Measurements from ENCODE around the gene HBQ1. TPM values are rescaled to one million over a fixed set of nuclear protein-coding genes. Genes with fewer than 3 reads are reported as not detected.
A peak's percentile ranks its signal among the peaks of the same experiment; 100 is the strongest.
"Not testable (repeated sequence)": the region's sequence is repeated elsewhere in the genome, so short reads cannot be mapped to it uniquely, and the experiment has no call there.

The HBQ1 gene
- total and polyA plus RNA-seq, 2 donors: 0.30 to 1.9 TPM

- Histone ChIP-seq H3K9me3 (ENCODE audit: control insufficient read depth in 2 of 2, insufficient read depth in 1 of 2, low read length in 1 of 2) (no peaks in the 10 kb centered on the region), H3K27me3 (ENCODE audit: control insufficient read depth in 2 of 2, insufficient read depth in 1 of 2, low read length in 1 of 2) (peaks cover 3 to 19% of the 10 kb centered on the region in 2 donors), H3K27ac (ENCODE audit: low read depth in 1 of 2, low read length in 1 of 2) (peak overlapping the region in 1 of 2 donors; percentile 28), H3K36me3 (ENCODE audit: control insufficient read depth in 2 of 2, insufficient read depth in 2 of 2, low read length in 1 of 2) (no peaks in the 10 kb centered on the region), H3K4me1 (ENCODE audit: control insufficient read depth in 2 of 2, insufficient read depth in 2 of 2, low read length in 2 of 2) (peaks cover 0 to 3% of the 10 kb centered on the region in 2 donors), H3K4me3 (ENCODE audit: low read length in 2 of 2) (no peak overlapping the region)
- DNase-seq (ENCODE audit: low read depth in 6 of 9, low spot score in 9 of 9): no peak
- WGBS: 84% methylated on average over 6 of the region's 6 CpGs
Measured at GRCh38 chr16:143456-143855, 36.8 kb upstream of the HBQ1 start.

GRCh38 chr16:144797-145252 lies 35.4 kb upstream of the HBQ1 start:
- Histone ChIP-seq H3K27ac (ENCODE audit: low read depth in 1 of 2, low read length in 1 of 2) (no peak overlapping the region), H3K27me3 (ENCODE audit: control insufficient read depth in 2 of 2, insufficient read depth in 1 of 2, low read length in 1 of 2) (peaks cover 4 to 29% of the 10 kb centered on the region in 2 donors), H3K9me3 (ENCODE audit: control insufficient read depth in 2 of 2, insufficient read depth in 1 of 2, low read length in 1 of 2) (no peaks in the 10 kb centered on the region), H3K4me3 (ENCODE audit: low read length in 2 of 2) (no peak overlapping the region), H3K36me3 (ENCODE audit: control insufficient read depth in 2 of 2, insufficient read depth in 2 of 2, low read length in 1 of 2) (no peaks in the 10 kb centered on the region), H3K4me1 (ENCODE audit: control insufficient read depth in 2 of 2, insufficient read depth in 2 of 2, low read length in 2 of 2) (no peaks in the 10 kb centered on the region)
- 94% methylated on average over 14 of the region's 14 CpGs for WGBS
- no peak for DNase-seq (ENCODE audit: low read depth in 6 of 9, low spot score in 9 of 9)

- Histone ChIP-seq H3K36me3 (ENCODE audit: control insufficient read depth in 2 of 2, insufficient read depth in 2 of 2, low read length in 1 of 2) (no peaks in the 10 kb centered on the region), H3K4me1 (ENCODE audit: control insufficient read depth in 2 of 2, insufficient read depth in 2 of 2, low read length in 2 of 2) (no peaks in the 10 kb centered on the region), H3K27me3 (ENCODE audit: control insufficient read depth in 2 of 2, insufficient read depth in 1 of 2, low read length in 1 of 2) (peaks cover 2 to 33% of the 10 kb centered on the region in 2 donors), H3K9me3 (ENCODE audit: control insufficient read depth in 2 of 2, insufficient read depth in 1 of 2, low read length in 1 of 2) (no peaks in the 10 kb centered on the region), H3K4me3 (ENCODE audit: low read length in 2 of 2) (no peak overlapping the region), H3K27ac (ENCODE audit: low read depth in 1 of 2, low read length in 1 of 2) (no peak overlapping the region)
- 91% methylated on average over 2 of the region's 2 CpGs for WGBS
- DNase-seq (ENCODE audit: low read depth in 6 of 9, low spot score in 9 of 9): no peak
Measured at GRCh38 chr16:146646-147045, 33.6 kb upstream of the HBQ1 start.

DNA sequence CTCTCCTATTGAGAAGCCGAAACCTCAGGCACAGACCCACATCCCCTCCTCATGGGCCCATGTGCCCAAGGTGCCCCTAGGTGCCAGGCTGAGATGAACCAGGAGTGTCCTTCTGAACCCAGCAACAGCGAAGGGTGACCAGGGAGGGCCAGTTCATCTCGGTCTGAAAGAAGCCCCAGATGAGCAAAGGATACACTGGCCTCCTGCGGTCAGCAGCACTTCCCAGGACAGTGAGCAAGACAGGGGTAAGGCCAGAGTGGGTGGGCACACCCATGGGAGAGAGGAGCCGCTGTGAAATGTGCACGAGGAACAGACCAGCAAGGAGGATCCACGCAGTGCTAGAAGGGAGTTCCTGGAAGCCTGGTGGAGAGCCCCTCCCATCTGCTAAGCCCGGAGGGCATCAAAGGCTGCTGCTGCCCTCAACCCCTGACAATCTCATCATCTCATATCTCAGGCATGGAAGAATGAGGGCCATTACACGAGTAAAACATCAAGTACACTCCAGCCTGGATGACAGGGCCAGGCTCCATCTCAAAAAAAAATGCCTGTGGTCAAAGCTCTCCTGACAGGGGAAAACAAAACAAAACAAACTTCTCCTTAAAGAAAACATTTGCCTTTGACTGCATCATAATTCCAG lies 31.1 kb upstream of the HBQ1 start:
- 63% methylated on average over 9 of the region's 9 CpGs for WGBS
- no peak for DNase-seq (ENCODE audit: low read depth in 6 of 9, low spot score in 9 of 9)
- Histone ChIP-seq H3K27me3 (ENCODE audit: control insufficient read depth in 2 of 2, insufficient read depth in 1 of 2, low read length in 1 of 2) (peaks cover 4 to 39% of the 10 kb centered on the region in 2 donors), H3K9me3 (ENCODE audit: control insufficient read depth in 2 of 2, insufficient read depth in 1 of 2, low read length in 1 of 2) (no peaks in the 10 kb centered on the region), H3K4me3 (ENCODE audit: low read length in 2 of 2) (no peak overlapping the region), H3K36me3 (ENCODE audit: control insufficient read depth in 2 of 2, insufficient read depth in 2 of 2, low read length in 1 of 2) (no peaks in the 10 kb centered on the region), H3K4me1 (ENCODE audit: control insufficient read depth in 2 of 2, insufficient read depth in 2 of 2, low read length in 2 of 2) (peaks cover 0 to under 1% of the 10 kb centered on the region in 2 donors), H3K27ac (ENCODE audit: low read depth in 1 of 2, low read length in 1 of 2) (no peak overlapping the region)

DNA sequence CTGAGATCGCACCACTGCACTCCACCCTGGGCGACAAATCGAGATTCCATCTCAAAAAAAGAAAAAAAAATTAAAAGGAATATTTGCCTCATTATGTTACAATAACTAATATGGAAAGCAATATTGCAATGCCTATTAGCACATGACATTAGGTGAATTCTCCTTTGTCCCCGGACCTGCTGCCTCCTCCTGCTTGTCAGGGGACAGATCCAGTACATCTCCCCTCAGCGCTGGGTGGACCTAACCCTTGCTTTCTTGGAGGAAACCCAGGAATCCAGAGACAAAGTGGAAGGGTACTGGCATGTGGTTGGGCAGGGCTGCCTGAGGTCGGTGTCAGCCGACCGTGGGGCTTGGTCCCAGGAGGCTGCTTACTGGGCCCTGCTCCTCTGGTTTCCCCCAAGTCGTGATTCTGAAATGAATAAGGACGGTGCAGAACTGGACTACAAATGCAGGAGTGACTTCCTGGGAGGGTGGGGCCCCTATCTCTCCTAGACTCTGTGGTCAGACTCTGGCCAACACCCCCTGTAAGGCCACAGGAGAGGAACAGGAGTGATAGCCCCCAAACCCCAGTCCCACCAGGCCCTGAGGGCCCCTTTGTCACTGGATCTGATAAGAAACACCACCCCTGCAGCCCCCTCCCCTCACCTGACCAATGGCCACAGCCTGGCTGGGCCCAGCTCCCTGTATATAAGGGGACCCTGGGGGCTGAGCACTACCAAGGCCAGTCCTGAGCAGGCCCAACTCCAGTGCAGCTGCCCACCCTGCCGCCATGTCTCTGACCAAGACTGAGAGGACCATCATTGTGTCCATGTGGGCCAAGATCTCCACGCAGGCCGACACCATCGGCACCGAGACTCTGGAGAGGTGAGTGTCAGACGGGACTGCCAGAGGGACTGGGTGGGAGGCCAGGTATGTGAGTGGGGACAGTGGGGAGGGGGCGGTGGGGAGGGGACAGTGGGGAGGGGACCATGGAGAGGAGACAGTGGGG lies 27.8 kb upstream of the HBQ1 start, which contains the start of gene HBZ:
TSS of gene HBZ (plus strand) at position 504 of the 988 bp plus-strand sequence. CDS start at position 770, 266 bp downstream.
- no peak within 1 kb of the TSS for H3K4me3 ChIP-seq (ENCODE audit: low read length in 2 of 2)
- H3K36me3 ChIP-seq (ENCODE audit: control insufficient read depth in 2 of 2, insufficient read depth in 2 of 2, low read length in 1 of 2): no peaks in the 10 kb centered on the region
- peaks cover 23 to 65% of the 10 kb centered on the region in 2 donors for H3K27me3 ChIP-seq (ENCODE audit: control insufficient read depth in 2 of 2, insufficient read depth in 1 of 2, low read length in 1 of 2)
- 91% methylated on average over 17 of the region's 17 CpGs for WGBS
- H3K9me3 ChIP-seq (ENCODE audit: control insufficient read depth in 2 of 2, insufficient read depth in 1 of 2, low read length in 1 of 2): no peaks in the 10 kb centered on the region
- DNase-seq (ENCODE audit: low read depth in 6 of 9, low spot score in 9 of 9): no peak
- peaks cover 0 to 10% of the 10 kb centered on the region in 2 donors for H3K4me1 ChIP-seq (ENCODE audit: control insufficient read depth in 2 of 2, insufficient read depth in 2 of 2, low read length in 2 of 2)
- H3K27ac ChIP-seq (ENCODE audit: low read depth in 1 of 2, low read length in 1 of 2): no peak within 1 kb of the TSS

DNA sequence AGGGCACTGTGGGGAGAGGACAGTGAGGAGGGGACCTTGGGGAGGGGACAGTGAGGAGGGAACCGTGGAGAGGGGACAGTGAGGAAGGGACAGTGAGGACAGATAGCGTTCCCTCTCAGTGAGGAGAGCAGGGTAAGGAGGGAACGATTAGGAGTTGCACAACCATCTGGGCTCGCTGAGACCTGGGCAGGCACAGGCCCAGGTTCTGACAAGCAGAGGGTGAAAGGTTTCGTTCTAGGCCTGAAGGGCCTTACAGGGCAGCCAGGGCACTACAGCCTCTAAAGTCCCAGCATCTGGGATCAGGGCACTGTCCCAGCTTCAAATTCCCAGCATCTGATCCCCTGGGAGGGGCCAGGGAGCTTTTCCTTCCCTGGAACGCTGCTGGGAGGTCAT lies 27.1 kb upstream of the HBQ1 start:
- H3K27me3 ChIP-seq (ENCODE audit: control insufficient read depth in 2 of 2, insufficient read depth in 1 of 2, low read length in 1 of 2): peaks cover 23 to 70% of the 10 kb centered on the region in 2 donors
- not testable (repeated sequence) for H3K27ac ChIP-seq (ENCODE audit: low read depth in 1 of 2, low read length in 1 of 2); H3K9me3 ChIP-seq (ENCODE audit: control insufficient read depth in 2 of 2, insufficient read depth in 1 of 2, low read length in 1 of 2); DNase-seq (ENCODE audit: low read depth in 6 of 9, low spot score in 9 of 9); H3K4me3 ChIP-seq (ENCODE audit: low read length in 2 of 2); H3K4me1 ChIP-seq (ENCODE audit: control insufficient read depth in 2 of 2, insufficient read depth in 2 of 2, low read length in 2 of 2); H3K36me3 ChIP-seq (ENCODE audit: control insufficient read depth in 2 of 2, insufficient read depth in 2 of 2, low read length in 1 of 2)
- 71% methylated on average over 4 of the region's 6 CpGs for WGBS

DNA sequence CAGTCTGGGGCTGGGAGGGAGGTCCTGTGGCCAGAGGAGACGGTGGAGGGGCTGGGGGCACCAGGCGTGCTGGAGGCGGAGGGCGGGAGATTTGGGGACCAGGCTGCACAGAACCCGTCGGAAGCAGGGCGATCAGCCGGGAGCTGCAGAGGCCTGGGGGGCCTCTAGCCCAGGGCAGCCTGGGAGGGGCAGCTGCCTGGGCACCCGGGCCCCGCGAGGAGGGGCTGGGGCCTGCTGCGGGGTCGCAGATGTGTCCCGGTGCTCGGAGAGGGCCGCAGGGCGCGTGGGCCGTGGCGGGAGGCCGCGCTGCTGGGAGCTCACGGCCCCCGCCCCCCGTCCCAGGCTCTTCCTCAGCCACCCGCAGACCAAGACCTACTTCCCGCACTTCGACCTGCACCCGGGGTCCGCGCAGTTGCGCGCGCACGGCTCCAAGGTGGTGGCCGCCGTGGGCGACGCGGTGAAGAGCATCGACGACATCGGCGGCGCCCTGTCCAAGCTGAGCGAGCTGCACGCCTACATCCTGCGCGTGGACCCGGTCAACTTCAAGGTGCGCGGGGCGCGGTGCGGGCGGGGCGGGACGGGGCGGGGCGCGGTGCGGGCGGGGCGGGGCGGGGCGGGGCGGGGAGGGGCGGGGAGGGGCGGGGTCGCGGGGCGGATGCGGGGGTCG lies 26.6 kb upstream of the HBQ1 start:
- H3K27me3 ChIP-seq (ENCODE audit: control insufficient read depth in 2 of 2, insufficient read depth in 1 of 2, low read length in 1 of 2): peaks cover 24 to 72% of the 10 kb centered on the region in 2 donors
- not testable (repeated sequence) for H3K36me3 ChIP-seq (ENCODE audit: control insufficient read depth in 2 of 2, insufficient read depth in 2 of 2, low read length in 1 of 2); H3K27ac ChIP-seq (ENCODE audit: low read depth in 1 of 2, low read length in 1 of 2); DNase-seq (ENCODE audit: low read depth in 6 of 9, low spot score in 9 of 9); H3K4me1 ChIP-seq (ENCODE audit: control insufficient read depth in 2 of 2, insufficient read depth in 2 of 2, low read length in 2 of 2); H3K4me3 ChIP-seq (ENCODE audit: low read length in 2 of 2); H3K9me3 ChIP-seq (ENCODE audit: control insufficient read depth in 2 of 2, insufficient read depth in 1 of 2, low read length in 1 of 2)
- WGBS: 5% methylated on average over 4 of the region's 74 CpGs

GRCh38 chr16:154217-155030 lies 25.8 kb upstream of the HBQ1 start:
- H3K36me3 ChIP-seq (ENCODE audit: control insufficient read depth in 2 of 2, insufficient read depth in 2 of 2, low read length in 1 of 2): no peaks in the 10 kb centered on the region
- DNase-seq (ENCODE audit: low read depth in 6 of 9, low spot score in 9 of 9): peak in 1 of 9 donors; percentile 19
- no peaks in the 10 kb centered on the region for H3K9me3 ChIP-seq (ENCODE audit: control insufficient read depth in 2 of 2, insufficient read depth in 1 of 2, low read length in 1 of 2)
- no peak overlapping the region for H3K27ac ChIP-seq (ENCODE audit: low read depth in 1 of 2, low read length in 1 of 2)
- peaks cover 0 to 10% of the 10 kb centered on the region in 2 donors for H3K4me1 ChIP-seq (ENCODE audit: control insufficient read depth in 2 of 2, insufficient read depth in 2 of 2, low read length in 2 of 2)
- H3K4me3 ChIP-seq (ENCODE audit: low read length in 2 of 2): peak overlapping the region in 1 of 2 donors; percentile 51
- H3K27me3 ChIP-seq (ENCODE audit: control insufficient read depth in 2 of 2, insufficient read depth in 1 of 2, low read length in 1 of 2): peaks cover 24 to 70% of the 10 kb centered on the region in 2 donors
- WGBS: 3% methylated on average over 53 of the region's 59 CpGs

Data from thymus (tissue), 11 donors.